Mesothelial cell of epicardium (in vitro differentiated cells): ENCODE measurements around the gene UHMK1. TPM values are rescaled to one million over a fixed set of nuclear protein-coding genes. Genes with fewer than 3 reads are reported as not detected.

Experiments
- DNase-seq, 2 experiments: peaks; one replicate each; pipeline ENCODE4 v3.0.0; 2021; ENCODE audit warnings: low spot score in 2 of 2; ENCODE audit not compliant: unreplicated experiment in 2 of 2
- H3K27ac Mint-ChIP-seq: 2 replicates; pipeline ENCODE4 v1.8.0; 2021; ENCODE audit warnings: mixed read lengths
- H3K27me3 Mint-ChIP-seq: 2 replicates; pipeline ENCODE4 v1.8.0; 2021; ENCODE audit warnings: low read depth, mixed read lengths
- H3K36me3 Mint-ChIP-seq: 2 replicates; pipeline ENCODE4 v1.8.0; 2021; ENCODE audit warnings: mixed read lengths
- H3K4me1 Mint-ChIP-seq: 2 replicates; pipeline ENCODE4 v1.8.0; 2021; ENCODE audit warnings: mixed read lengths
- H3K4me3 Mint-ChIP-seq: 2 replicates; pipeline ENCODE4 v1.8.0; 2021; ENCODE audit warnings: mild to moderate bottlenecking, moderate library complexity, mixed read lengths
- H3K9me3 Mint-ChIP-seq: 2 replicates; pipeline ENCODE4 v1.8.0; 2021; ENCODE audit warnings: mixed read lengths
- CTCF ChIP-seq: fragments of 200-600 bp; sonication (generic); IDR thresholded peaks from one replicate; pipeline ENCODE4 v1.5.0; 2021; ENCODE audit warnings: antibody characterized with exemption; ENCODE audit not compliant: unreplicated experiment
- total RNA-seq: library from RNA; stranded (reverse); gene quantifications from 3 replicates; pipeline ENCODE4 v1.2.1, GENCODE V29; 2021

The UHMK1 gene
- total RNA-seq, 1 donor from 2014 or later = 23.6 TPM

- Mint-ChIP-seq H3K4me1 (peaks cover 25% of the 10 kb centered on the region), H3K36me3 (peaks cover 13% of the 10 kb centered on the region), H3K9me3 (no peaks in the 10 kb centered on the region), H3K27me3 (peaks cover 6% of the 10 kb centered on the region), H3K4me3 (no peak overlapping the region), H3K27ac (no peak overlapping the region)
- no peak for TF ChIP-seq CTCF
- no peak for DNase-seq
Measured at GRCh38 chr1:162500805-162501204, 3.2 kb downstream of the UHMK1 start.

- no peak for DNase-seq
Measured at GRCh38 chr1:162502077-162502476, 4.5 kb downstream of the UHMK1 start.

GRCh38 chr1:162502928-162503327 lies 5.3 kb downstream of the UHMK1 start:
- peaks cover 23% of the 10 kb centered on the region for H3K36me3 Mint-ChIP-seq
- peaks cover 19% of the 10 kb centered on the region for H3K4me1 Mint-ChIP-seq
- H3K27me3 Mint-ChIP-seq = no peaks in the 10 kb centered on the region

More at GRCh38 chr1:162502077-162502476, 4.5 kb downstream of the UHMK1 start:
- no peak overlapping the region for H3K27ac Mint-ChIP-seq
- no peaks in the 10 kb centered on the region for H3K9me3 Mint-ChIP-seq
- H3K4me1 Mint-ChIP-seq = peaks cover 23% of the 10 kb centered on the region
- TF ChIP-seq CTCF = no peak
- H3K36me3 Mint-ChIP-seq = peaks cover 20% of the 10 kb centered on the region
- H3K27me3 Mint-ChIP-seq = peaks cover 2% of the 10 kb centered on the region
- no peak overlapping the region for H3K4me3 Mint-ChIP-seq

GRCh38 chr1:162527314-162527713 lies 29.7 kb downstream of the UHMK1 start:
- Mint-ChIP-seq H3K27ac (no peak overlapping the region), H3K4me3 (no peak overlapping the region)

More at GRCh38 chr1:162502928-162503327, 5.3 kb downstream of the UHMK1 start:
- Mint-ChIP-seq H3K9me3 (no peaks in the 10 kb centered on the region), H3K27ac (no peak overlapping the region), H3K4me3 (no peak overlapping the region)
- no peak for TF ChIP-seq CTCF
- DNase-seq = no peak

GRCh38 chr1:162530307-162530987 lies 32.8 kb downstream of the UHMK1 start:
- DNase-seq = no peak
- Mint-ChIP-seq H3K36me3 (peaks cover 3% of the 10 kb centered on the region), H3K4me3 (no peak overlapping the region), H3K9me3 (peaks cover 3% of the 10 kb centered on the region), H3K27me3 (no peaks in the 10 kb centered on the region), H3K4me1 (no peaks in the 10 kb centered on the region), H3K27ac (no peak overlapping the region)
- no peak for TF ChIP-seq CTCF

More at GRCh38 chr1:162527314-162527713, 29.7 kb downstream of the UHMK1 start:
- no peak for DNase-seq
- Mint-ChIP-seq H3K36me3 (peaks cover 21% of the 10 kb centered on the region), H3K4me1 (no peaks in the 10 kb centered on the region), H3K27me3 (no peaks in the 10 kb centered on the region), H3K9me3 (peaks cover 3% of the 10 kb centered on the region)
- no peak for TF ChIP-seq CTCF
